Nephron (organoid): Measurements from ENCODE around the gene C14orf119.

Experiments used
- H3K27ac Mint-ChIP-seq, 3 experiments: 2 replicates each; pipeline ENCODE4 v1.8.0; 2020; ENCODE audit warnings: mixed read lengths in 3 of 3, mild to moderate bottlenecking in 2 of 3, moderate library complexity in 1 of 3
- H3K27me3 Mint-ChIP-seq: 2 replicates; pipeline ENCODE4 v1.8.0; 2021; ENCODE audit warnings: low read depth, mild to moderate bottlenecking, moderate library complexity, mixed read lengths
- H3K36me3 Mint-ChIP-seq: 2 replicates; pipeline ENCODE4 v1.8.0; 2020; ENCODE audit warnings: low read depth, mixed read lengths
- H3K4me1 Mint-ChIP-seq: 2 replicates; pipeline ENCODE4 v1.8.0; 2020; ENCODE audit warnings: mixed read lengths
- H3K4me3 Mint-ChIP-seq, 3 experiments: 2 replicates each; pipeline ENCODE4 v1.8.0; 2020; ENCODE audit warnings: mild to moderate bottlenecking in 3 of 3, mixed read lengths in 3 of 3, moderate library complexity in 2 of 3
- H3K9me3 Mint-ChIP-seq: 2 replicates; pipeline ENCODE4 v1.8.0; 2020; ENCODE audit warnings: mixed read lengths
- CTCF ChIP-seq, 3 experiments: fragments of 200-600 bp; sonication (generic); IDR thresholded peaks; one replicate each; pipeline ENCODE4 v1.5.0; 2021; ENCODE audit warnings: antibody characterized with exemption in 3 of 3; ENCODE audit not compliant: unreplicated experiment in 3 of 3

Gene C14orf119

GRCh38 chr14:23141706-23142444 is 46.6 kb downstream of the C14orf119 start:
- Mint-ChIP-seq H3K9me3 (no peaks in the 10 kb centered on the region), H3K36me3 (peaks cover 66% of the 10 kb centered on the region), H3K4me3 (no peak overlapping the region), H3K4me1 (no peaks in the 10 kb centered on the region), H3K27ac (peak overlapping the region in 1 of 3 experiments; percentile 44), H3K27me3 (no peaks in the 10 kb centered on the region)
- TF ChIP-seq CTCF (IDR thresholded peaks at IDR 0.05; ENCODE audit: unreplicated experiment in 3 of 3): no peak

GRCh38 chr14:23142826-23143225 is 47.5 kb downstream of the C14orf119 start:
- peaks cover 68% of the 10 kb centered on the region for H3K36me3 Mint-ChIP-seq
- H3K4me3 Mint-ChIP-seq: no peak overlapping the region

GRCh38 chr14:23143911-23144310 is 48.6 kb downstream of the C14orf119 start:
- Mint-ChIP-seq H3K27ac (no peak overlapping the region), H3K4me3 (no peak overlapping the region), H3K9me3 (no peaks in the 10 kb centered on the region), H3K27me3 (no peaks in the 10 kb centered on the region), H3K36me3 (peaks cover 68% of the 10 kb centered on the region), H3K4me1 (no peaks in the 10 kb centered on the region)
- TF ChIP-seq CTCF (IDR thresholded peaks at IDR 0.05; ENCODE audit: unreplicated experiment in 3 of 3): no peak

More at GRCh38 chr14:23142826-23143225, 47.5 kb downstream of the C14orf119 start:
- Mint-ChIP-seq H3K27ac (no peak overlapping the region), H3K27me3 (no peaks in the 10 kb centered on the region), H3K9me3 (no peaks in the 10 kb centered on the region), H3K4me1 (no peaks in the 10 kb centered on the region)
- no peak for TF ChIP-seq CTCF (IDR thresholded peaks at IDR 0.05; ENCODE audit: unreplicated experiment in 3 of 3)

GRCh38 chr14:23145794-23146350 is 50.6 kb downstream of the C14orf119 start:
- no peak overlapping the region for H3K4me3 Mint-ChIP-seq
- peak overlapping the region in 1 of 3 experiments; percentile 2 for H3K27ac Mint-ChIP-seq
- peaks cover 65% of the 10 kb centered on the region for H3K36me3 Mint-ChIP-seq
- H3K4me1 Mint-ChIP-seq: peaks cover 5% of the 10 kb centered on the region
- no peaks in the 10 kb centered on the region for H3K27me3 Mint-ChIP-seq
- no peak for TF ChIP-seq CTCF (IDR thresholded peaks at IDR 0.05; ENCODE audit: unreplicated experiment in 3 of 3)
- peaks cover 3% of the 10 kb centered on the region for H3K9me3 Mint-ChIP-seq

- Mint-ChIP-seq H3K4me1 (peaks cover 5% of the 10 kb centered on the region), H3K4me3 (no peak overlapping the region), H3K27ac (no peak overlapping the region), H3K27me3 (no peaks in the 10 kb centered on the region), H3K9me3 (peaks cover 3% of the 10 kb centered on the region), H3K36me3 (peaks cover 65% of the 10 kb centered on the region)
- no peak for TF ChIP-seq CTCF (IDR thresholded peaks at IDR 0.05; ENCODE audit: unreplicated experiment in 3 of 3)
These were observed 51.1 kb downstream of the C14orf119 start for GRCh38 chr14:23146351-23146910.
